Endothelial cell of umbilical vein (primary cell): Measurements from ENCODE around the gene DHX9. TPM values are rescaled to one million over a fixed set of nuclear protein-coding genes. Genes with fewer than 3 reads are reported as not detected.

ENCODE experiments used
- BruUV-seq: library from RNA; stranded (reverse); fragments of 400-500 nt; replicated peaks from 2 replicates; lab custom pipeline; 2021; lab: Mats Ljungman, UMichigan
- CTCF ChIA-PET: fragments of 300-600, 350-600 bp; sonication (Branson Sonifier 250); formaldehyde crosslinking; loops from one replicate; lab custom pipeline; 2021; ENCODE audit warnings: antibody characterized with exemption, inconsistent platforms; lab: Charles Lee
- POLR2A ChIA-PET: fragments of 300-600, 350-600 bp; sonication (Branson Sonifier 250); formaldehyde crosslinking; loops from one replicate; lab custom pipeline; 2021; ENCODE audit warnings: antibody characterized with exemption, inconsistent platforms; lab: Charles Lee
- DNase-seq: peaks from one replicate; pipeline ENCODE4 v3.0.0-alpha.2; 2011; ENCODE audit warnings: low read depth, low spot score
- FAIRE-seq: peaks from 2 replicates; lab custom pipeline; 2011; peaks lifted over from hg19 to GRCh38; lab: Jason Lieb, UNC
- H2AFZ ChIP-seq: 2 replicates; pipeline ENCODE4 v1.6.0; 2012; ENCODE audit warnings: low read depth, low read length, control low read depth, inconsistent platforms
- H3K27ac ChIP-seq: 2 replicates; pipeline ENCODE4 v1.5.1; 2011; ENCODE audit warnings: low read depth, mild to moderate bottlenecking, control low read depth, low read length, moderate library complexity; ENCODE audit not compliant: insufficient read depth
- H3K27me3 ChIP-seq, 2 experiments: 2 replicates each; pipeline versions ENCODE4 v1.6.0 to v1.6.1; 2011; ENCODE audit warnings: low read length in 2 of 2, mixed read lengths in 1 of 2; ENCODE audit not compliant: control insufficient read depth in 2 of 2, insufficient read depth in 2 of 2
- H3K36me3 ChIP-seq, 2 experiments: 2 replicates in 1 of 2; 3 replicates in 1 of 2; pipeline ENCODE4 v1.5.1; 2011; ENCODE audit warnings: low read length in 2 of 2, mild to moderate bottlenecking in 1 of 2, moderate library complexity in 1 of 2; ENCODE audit not compliant: control insufficient read depth in 2 of 2, insufficient read depth in 2 of 2; ENCODE audit errors: extremely low read depth in 1 of 2
- H3K4me1 ChIP-seq: 3 replicates; pipeline ENCODE4 v1.5.1; 2011; ENCODE audit warnings: mild to moderate bottlenecking, low read length; ENCODE audit not compliant: control insufficient read depth, insufficient read depth; ENCODE audit errors: extremely low read depth
- H3K4me2 ChIP-seq: 2 replicates; pipeline ENCODE4 v1.6.1; 2011; ENCODE audit warnings: low read length, control low read depth, mixed read lengths; ENCODE audit not compliant: insufficient read depth
- H3K4me3 ChIP-seq, 3 experiments: fragments of 200-600 bp in 1 of 3; sonication (generic), shearing (Covaris generic) in 1 of 3; replicated peaks in 1 of 3; 2 replicates each; pipeline ENCODE4 v1.5.1; 2011 to 2016; ENCODE audit warnings: control low read depth in 3 of 3, low read length in 3 of 3, mild to moderate bottlenecking in 2 of 3, inconsistent platforms in 1 of 3, low read depth in 1 of 3, moderate library complexity in 1 of 3; ENCODE audit not compliant: insufficient read depth in 1 of 3
- H3K79me2 ChIP-seq: 2 replicates; pipeline ENCODE4 v1.6.0; 2012; ENCODE audit warnings: low read length, inconsistent platforms; ENCODE audit not compliant: control insufficient read depth, insufficient read depth
- H3K9ac ChIP-seq: replicated peaks from 2 replicates; pipeline ENCODE3; 2011; ENCODE audit warnings: low read length, control low read depth; ENCODE audit not compliant: insufficient read depth; ENCODE audit errors: extremely low read depth
- H3K9me1 ChIP-seq: replicated peaks from 3 replicates; pipeline ENCODE4 v1.6.0; 2011; ENCODE audit warnings: mild to moderate bottlenecking, low read length; ENCODE audit not compliant: control insufficient read depth, insufficient read depth; ENCODE audit errors: extremely low read depth
- H3K9me3 ChIP-seq: replicated peaks from 2 replicates; pipeline ENCODE4 v1.5.1; 2012; ENCODE audit warnings: low read length, inconsistent platforms; ENCODE audit not compliant: control insufficient read depth, insufficient read depth
- H4K20me1 ChIP-seq: replicated peaks from 2 replicates; pipeline ENCODE3; 2011; ENCODE audit warnings: mild to moderate bottlenecking, low read length; ENCODE audit not compliant: control insufficient read depth, insufficient read depth; ENCODE audit errors: extremely low read depth
- EZH2 ChIP-seq: IDR thresholded peaks from 2 replicates; pipeline ENCODE4 v1.6.1; 2012; ENCODE audit warnings: borderline replicate concordance, low read depth, mild to moderate bottlenecking, moderate library complexity, low read length, inconsistent platforms; ENCODE audit not compliant: severe bottlenecking
- FOS ChIP-seq: IDR thresholded peaks from 2 replicates; pipeline ENCODE4 v1.6.1; 2011; ENCODE audit warnings: mild to moderate bottlenecking, low read length, moderate library complexity, borderline replicate concordance; ENCODE audit not compliant: insufficient read depth
- GATA2 ChIP-seq: IDR thresholded peaks from 2 replicates; pipeline ENCODE4 v1.7.0; 2011; ENCODE audit warnings: low read depth, mild to moderate bottlenecking, moderate library complexity, mixed read lengths, low read length; ENCODE audit not compliant: insufficient read length, insufficient read depth
- JUN ChIP-seq: IDR thresholded peaks from 2 replicates; pipeline ENCODE4 v1.6.1; 2011; ENCODE audit warnings: borderline replicate concordance, low read depth; ENCODE audit not compliant: insufficient read length, insufficient read depth
- MYC ChIP-seq: IDR thresholded peaks from one replicate; pipeline ENCODE4 v1.6.1; 2011; ENCODE audit warnings: mild to moderate bottlenecking, low read depth, low read length
- POLR2A ChIP-seq: IDR thresholded peaks from 2 replicates; pipeline ENCODE4 v1.6.1; 2012; ENCODE audit warnings: low read depth, mild to moderate bottlenecking, control low read depth, low read length
- POLR2AphosphoS5 ChIP-seq: IDR thresholded peaks from 2 replicates; pipeline ENCODE4 v1.6.1; 2012; ENCODE audit warnings: low read depth, mild to moderate bottlenecking, control low read depth, low read length, moderate library complexity; ENCODE audit not compliant: insufficient read depth
- dilution Hi-C: fragments of 300-500 bp; cut with MboI; formaldehyde crosslinking; loops from one replicate; pipeline ENCODE4 v1.15.0; 2019; ENCODE audit warnings: low sequenced_read_pairs; ENCODE audit not compliant: extremely low pct_ligation_motif_present
- intact Hi-C: fragments of 100-400 bp; cut with micrococcal nuclease; formaldehyde crosslinking; loops from one replicate; pipeline ENCODE4 v1.10.0; 2022
- polyA plus RNA-seq, 4 experiments: library from polyadenylated mRNA; depleted of rRNA in 3 of 4; stranded (reverse) in 3 of 4; unstranded in 1 of 4; fragments of >200 nt; gene quantifications; 2 replicates each; pipeline versions ENCODE4 v1.2.1 to v1.2.3, GENCODE V29; 2011 to 2012; ENCODE audit warnings: missing spikeins in 1 of 4
- total RNA-seq: library from RNA; stranded (reverse); gene quantifications from 2 replicates; pipeline ENCODE4 v1.2.3, GENCODE V29; 2021
- TF ChIP-seq, protein P1 (sequence below), 2 donors: IDR thresholded peaks; 1 replicate in 1 of 2; 2 replicates in 1 of 2; pipeline ENCODE4 v1.5.1; 2011; ENCODE audit warnings: low read length in 2 of 2, mild to moderate bottlenecking in 2 of 2, moderate library complexity in 2 of 2, control low read depth in 1 of 2, inconsistent platforms in 1 of 2, low read depth in 1 of 2; ENCODE audit not compliant: insufficient read depth in 1 of 2; ENCODE audit errors: extremely low read depth in 1 of 2
- TF ChIP-seq, protein P2 (sequence below): IDR thresholded peaks from 2 replicates; pipeline ENCODE4 v1.6.1; 2011; ENCODE audit not compliant: insufficient read depth, insufficient read length

The DHX9 gene
- total and polyA plus RNA-seq, 2 donors (not counting 3 experiments of a cell fraction or from before 2014, with no cell fraction given): 142 to 220 TPM

DNA sequence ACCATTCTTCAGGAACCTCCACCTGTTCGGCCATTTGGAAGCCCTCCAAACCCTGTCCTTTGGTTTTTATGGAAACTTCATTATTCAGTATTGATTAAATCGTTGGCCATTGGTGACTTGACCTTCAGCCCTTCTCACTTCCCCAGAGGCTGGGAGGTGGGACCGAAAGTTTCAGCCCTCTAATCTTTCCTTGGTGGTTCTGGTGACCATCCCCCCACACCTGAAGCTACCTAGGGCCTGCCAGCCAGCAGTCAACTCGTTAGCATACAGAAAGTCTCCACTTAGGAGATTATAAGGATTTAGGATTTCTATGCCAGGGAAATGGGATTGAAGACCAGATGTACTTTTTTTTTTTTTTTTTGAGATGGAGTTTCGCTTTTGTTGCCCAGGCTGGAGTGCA is 6.7 kb downstream of the DHX9 start:
- Histone ChIP-seq H4K20me1 (peaks cover 27% of the 10 kb centered on the region), H3K4me3 (no peak overlapping the region), H3K9ac (no peak overlapping the region), H3K27ac (no peak overlapping the region), H3K4me2 (no peak overlapping the region), H3K4me1 (peaks cover 15% of the 10 kb centered on the region), H3K27me3 (no peaks in the 10 kb centered on the region), H2AFZ (no peak overlapping the region), H3K9me1 (no peaks in the 10 kb centered on the region), H3K9me3 (no peaks in the 10 kb centered on the region), H3K36me3 (peaks cover 17 to 22% of the 10 kb centered on the region in 2 experiments), H3K79me2 (peaks cover 99% of the 10 kb centered on the region)
- intact Hi-C loops (no loop called here), dilution Hi-C loops (no loop called here)
- FAIRE-seq (no peak), DNase-seq (no peak)
- CTCF ChIA-PET: no interaction called here
- TF ChIP-seq, protein P1, sequence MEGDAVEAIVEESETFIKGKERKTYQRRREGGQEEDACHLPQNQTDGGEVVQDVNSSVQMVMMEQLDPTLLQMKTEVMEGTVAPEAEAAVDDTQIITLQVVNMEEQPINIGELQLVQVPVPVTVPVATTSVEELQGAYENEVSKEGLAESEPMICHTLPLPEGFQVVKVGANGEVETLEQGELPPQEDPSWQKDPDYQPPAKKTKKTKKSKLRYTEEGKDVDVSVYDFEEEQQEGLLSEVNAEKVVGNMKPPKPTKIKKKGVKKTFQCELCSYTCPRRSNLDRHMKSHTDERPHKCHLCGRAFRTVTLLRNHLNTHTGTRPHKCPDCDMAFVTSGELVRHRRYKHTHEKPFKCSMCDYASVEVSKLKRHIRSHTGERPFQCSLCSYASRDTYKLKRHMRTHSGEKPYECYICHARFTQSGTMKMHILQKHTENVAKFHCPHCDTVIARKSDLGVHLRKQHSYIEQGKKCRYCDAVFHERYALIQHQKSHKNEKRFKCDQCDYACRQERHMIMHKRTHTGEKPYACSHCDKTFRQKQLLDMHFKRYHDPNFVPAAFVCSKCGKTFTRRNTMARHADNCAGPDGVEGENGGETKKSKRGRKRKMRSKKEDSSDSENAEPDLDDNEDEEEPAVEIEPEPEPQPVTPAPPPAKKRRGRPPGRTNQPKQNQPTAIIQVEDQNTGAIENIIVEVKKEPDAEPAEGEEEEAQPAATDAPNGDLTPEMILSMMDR (IDR thresholded peaks at IDR 0.05; ENCODE audit: extremely low read depth in 1 of 2, insufficient read depth in 1 of 2, low read depth in 1 of 2, low read length in 2 of 2): no peak
- no peak for TF ChIP-seq FOS
- TF ChIP-seq GATA2: no peak
- TF ChIP-seq POLR2AphosphoS5: no peak
- TF ChIP-seq EZH2: no peak
- no peak for TF ChIP-seq MYC
- TF ChIP-seq, protein P2, sequence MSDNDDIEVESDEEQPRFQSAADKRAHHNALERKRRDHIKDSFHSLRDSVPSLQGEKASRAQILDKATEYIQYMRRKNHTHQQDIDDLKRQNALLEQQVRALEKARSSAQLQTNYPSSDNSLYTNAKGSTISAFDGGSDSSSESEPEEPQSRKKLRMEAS: no peak
- no peak for TF ChIP-seq JUN
- TF ChIP-seq POLR2A: no peak
- POLR2A ChIA-PET: no interaction called here
- no TSS peak for BruUV-seq
